SW 1271 (cell line): ENCODE results near the gene MAST4.
A peak's percentile ranks its signal among the peaks of the same experiment; 100 is the strongest.
"Not testable (repeated sequence)": the region's sequence is repeated elsewhere in the genome, so short reads cannot be mapped to it uniquely, and the experiment has no call there.

ENCODE experiments used
- DNase-seq, 2 experiments: peaks; one replicate each; lab custom pipeline; 2025; lab: John Stamatoyannopoulos, UW

MAST4 gene

DNA sequence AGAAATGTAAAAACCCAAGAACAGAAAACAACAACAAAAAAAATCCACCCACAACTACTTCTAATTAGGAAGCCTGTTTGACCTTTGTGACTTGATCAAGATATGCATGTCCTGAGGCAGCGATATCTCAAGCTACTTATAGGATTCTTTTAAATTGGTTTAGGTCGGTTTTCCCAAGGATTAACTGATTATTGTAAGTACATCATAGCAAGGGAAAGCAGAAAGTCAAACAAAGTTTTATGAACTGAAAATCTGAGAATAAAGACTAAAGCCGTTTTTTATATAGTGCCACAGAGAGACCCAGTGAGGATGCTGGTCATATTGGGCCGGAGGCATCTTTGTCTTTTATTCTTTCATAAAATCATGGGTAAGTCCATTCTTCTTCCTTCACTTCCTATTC is 528.4 kb downstream of the MAST4 start:
- no peak for DNase-seq

DNA sequence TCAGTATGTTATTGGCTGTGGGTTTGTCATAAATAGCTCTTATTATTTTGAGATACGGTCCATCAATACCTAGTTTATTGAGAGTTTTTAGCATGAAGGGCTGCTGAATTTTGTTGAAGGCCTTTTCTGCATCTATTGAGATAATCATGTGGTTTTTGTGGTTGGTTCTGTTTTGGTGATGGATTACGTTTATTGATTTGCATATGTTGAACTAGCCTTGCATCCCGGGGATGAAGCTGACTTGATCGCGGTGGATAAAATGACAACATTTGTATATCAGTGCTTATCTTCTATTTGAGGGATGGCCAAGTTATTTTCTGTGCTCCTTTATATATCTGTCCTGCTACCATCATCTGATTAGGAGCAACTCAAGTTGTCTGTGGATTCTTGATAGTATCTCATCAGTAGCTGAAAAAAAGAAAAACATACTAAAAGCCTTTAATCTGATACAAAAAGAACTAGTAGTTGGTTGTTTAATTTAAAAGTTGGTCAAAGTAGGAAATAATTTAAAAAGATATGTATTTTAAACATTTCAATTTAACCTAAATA is 531.2 kb downstream of the MAST4 start:
- not testable (repeated sequence) for DNase-seq

DNA sequence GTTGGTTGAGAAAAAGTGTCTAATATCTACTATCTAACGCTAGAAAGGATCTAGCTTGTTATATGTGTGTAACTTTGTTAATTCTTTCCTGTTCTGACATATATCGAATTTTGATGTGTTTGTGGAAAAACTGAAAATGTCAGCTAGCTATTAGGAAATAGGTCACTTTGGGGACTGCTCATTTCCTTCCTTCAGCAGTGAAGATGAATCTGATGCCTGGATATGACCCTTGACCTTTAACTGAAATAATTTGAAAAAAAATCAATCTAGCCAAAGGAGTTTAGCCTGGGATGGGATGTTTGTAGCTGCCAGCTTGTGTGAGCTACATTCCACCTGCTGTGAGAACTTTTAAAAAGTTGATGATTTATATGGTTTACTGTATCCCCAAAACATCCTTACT is 533.6 kb downstream of the MAST4 start:
- no peak for DNase-seq

- no peak for DNase-seq
Measured at GRCh38 chr5:67133217-67133616, 537.0 kb downstream of the MAST4 start.

GRCh38 chr5:67133776-67134175 is 537.6 kb downstream of the MAST4 start:
- DNase-seq = no peak

GRCh38 chr5:67135381-67135984 is 539.3 kb downstream of the MAST4 start:
- no peak for DNase-seq

DNA sequence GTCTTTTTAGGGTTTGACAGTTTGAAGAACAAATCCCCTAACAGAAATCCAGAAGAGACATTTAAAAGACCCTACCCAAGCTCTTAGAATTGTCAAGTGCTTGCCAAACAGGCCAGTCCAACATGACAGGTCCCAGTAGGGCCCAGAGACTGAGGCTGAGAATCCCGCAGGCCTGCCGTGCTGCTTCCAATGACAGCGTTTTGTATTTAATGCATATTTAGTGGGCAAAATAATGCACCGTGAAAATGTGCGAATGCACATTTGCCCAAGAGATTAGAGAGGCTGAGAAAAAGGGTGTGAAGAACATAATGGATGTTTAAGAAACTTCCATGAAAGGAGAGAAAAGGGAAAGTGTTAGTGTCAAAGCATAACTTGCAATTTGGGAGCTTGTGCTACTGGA is 542.8 kb downstream of the MAST4 start:
- DNase-seq = no peak

- no peak for DNase-seq
Measured at GRCh38 chr5:67140413-67140812, 544.2 kb downstream of the MAST4 start.

DNA sequence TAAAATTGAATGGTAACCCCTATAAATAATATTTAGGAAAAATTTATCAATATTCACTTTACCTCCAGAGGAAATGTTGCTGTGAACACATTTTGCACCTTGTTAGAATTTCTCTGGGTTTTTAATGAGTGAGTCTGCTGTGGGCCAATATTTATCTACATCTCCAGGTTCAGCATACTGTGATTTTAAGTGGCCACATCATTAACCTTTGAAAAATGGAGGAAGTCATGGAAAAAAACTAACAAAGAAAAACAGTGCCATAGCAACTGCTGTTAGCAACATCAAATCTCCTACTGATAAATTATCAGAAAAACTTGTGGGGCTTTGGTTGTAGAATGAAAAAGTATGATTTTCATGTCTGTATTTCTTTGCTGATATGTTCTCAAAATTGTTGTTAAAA is 545.5 kb downstream of the MAST4 start:
- no peak for DNase-seq

GRCh38 chr5:67142816-67143215 is 546.6 kb downstream of the MAST4 start:
- DNase-seq = no peak

GRCh38 chr5:67143549-67143948 is 547.4 kb downstream of the MAST4 start:
- DNase-seq = no peak

GRCh38 chr5:67144183-67144639 is 548.0 kb downstream of the MAST4 start:
- no peak for DNase-seq

GRCh38 chr5:67146574-67146973 is 550.4 kb downstream of the MAST4 start:
- DNase-seq = no peak

- DNase-seq = no peak
Measured at GRCh38 chr5:67146981-67147380, 550.8 kb downstream of the MAST4 start.

GRCh38 chr5:67147760-67148159 is 551.6 kb downstream of the MAST4 start:
- no peak for DNase-seq

GRCh38 chr5:67149057-67149950 is 553.1 kb downstream of the MAST4 start:
- DNase-seq = no peak

DNA sequence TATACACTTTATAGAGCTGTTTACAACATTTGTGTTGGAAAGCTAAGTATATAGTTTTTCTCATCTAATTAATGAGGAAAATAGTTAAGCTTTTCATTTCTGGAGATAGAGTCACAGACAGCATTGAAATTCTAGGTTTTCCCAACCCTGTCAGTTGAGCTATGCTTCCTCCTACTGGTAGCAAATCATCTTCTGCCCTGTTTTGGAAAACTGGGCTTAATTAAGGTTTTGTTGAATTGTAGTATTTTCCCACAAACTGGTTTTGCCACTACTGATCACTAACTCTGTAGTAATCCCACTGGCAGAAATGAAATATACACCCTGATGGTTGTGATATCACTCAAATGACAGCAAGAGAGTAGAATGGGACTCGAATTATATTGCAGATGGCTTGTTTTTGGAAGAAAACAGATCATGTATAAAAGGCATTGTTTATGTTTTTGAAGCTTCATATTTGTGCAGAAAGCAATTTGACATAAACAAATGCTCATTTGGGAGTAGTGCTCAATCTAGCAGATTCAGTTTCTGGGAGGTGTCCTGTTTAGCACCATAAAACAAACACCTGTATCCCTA is 553.8 kb downstream of the MAST4 start:
- DNase-seq = no peak

GRCh38 chr5:67152400-67152799 is 556.2 kb downstream of the MAST4 start:
- DNase-seq = no peak

GRCh38 chr5:67153292-67153691 is 557.1 kb downstream of the MAST4 start:
- DNase-seq = no peak

GRCh38 chr5:67154556-67155206 is 558.5 kb downstream of the MAST4 start:
- DNase-seq = no peak

GRCh38 chr5:67156976-67157583 is 560.9 kb downstream of the MAST4 start:
- peak in 1 of 2 experiments; percentile 48 for DNase-seq

GRCh38 chr5:67160272-67160671 is 564.1 kb downstream of the MAST4 start:
- DNase-seq = no peak
